GM12878 (cell line): ENCODE results near the gene TLX2. TPM values are rescaled to one million over a fixed set of nuclear protein-coding genes. Genes with fewer than 3 reads are reported as not detected.

Experiments used
- ATAC-seq: fragments of 200-7000 bp; cut with Tn5 transposase; 3 replicates; pipeline ENCODE4 v1.9.1; 2020; ENCODE audit warnings: mild to moderate bottlenecking, moderate library complexity
- BruUV-seq: library from RNA; stranded (reverse); fragments of 400-500 nt; replicated peaks from 2 replicates; lab custom pipeline; 2021; lab: Mats Ljungman, UMichigan
- CTCF ChIA-PET: fragments of 300-600 bp; sonication (Branson Sonifier 250); formaldehyde crosslinking; extraction: SDS; loops from one replicate; lab custom pipeline; 2021; ENCODE audit warnings: inconsistent platforms; lab: Yijun Ruan, JAX
- POLR2A ChIA-PET: fragments of 350-600 bp; formaldehyde crosslinking; extraction: SDS; loops from one replicate; lab custom pipeline; 2021; ENCODE audit warnings: inconsistent platforms; lab: Charles Lee
- RAD21 ChIA-PET: fragments of 300-600 bp; sonication (Branson Sonifier 250); formaldehyde crosslinking; loops from one replicate; lab custom pipeline; 2023; ENCODE audit warnings: antibody characterized with exemption; ENCODE audit not compliant: unreplicated experiment; lab: Charles Lee
- SMC1A ChIA-PET: fragments of 300-600 bp; sonication (Branson Sonifier 250); formaldehyde crosslinking; loops from one replicate; lab custom pipeline; 2023; ENCODE audit not compliant: unreplicated experiment, uncharacterized antibody; lab: Charles Lee
- DNase-seq: peaks from one replicate; pipeline ENCODE4 v3.0.0-alpha.2; 2011; ENCODE audit warnings: low read depth, low spot score
- FAIRE-seq: peaks from 3 replicates; lab custom pipeline; 2011; peaks lifted over from hg19 to GRCh38; lab: Jason Lieb, UNC
- H2AFZ ChIP-seq: 2 replicates; pipeline ENCODE4 v1.6.0; 2011; ENCODE audit warnings: low read depth, low read length, control low read depth; ENCODE audit not compliant: control insufficient read depth
- H3K27ac ChIP-seq: 2 replicates; pipeline ENCODE4 v1.5.1; 2011; ENCODE audit warnings: control low read depth; ENCODE audit not compliant: control insufficient read depth, insufficient read depth
- H3K27me3 ChIP-seq, 2 experiments: replicated peaks in 1 of 2; 2 replicates each; pipeline versions ENCODE4 v1.6.0 to v1.6.1; 2011; ENCODE audit warnings: low read length in 1 of 2; ENCODE audit not compliant: control insufficient read depth in 2 of 2, insufficient read depth in 2 of 2
- H3K36me3 ChIP-seq, 2 experiments: 2 replicates each; pipeline ENCODE4 v1.5.1; 2011; ENCODE audit warnings: low read length in 1 of 2; ENCODE audit not compliant: control insufficient read depth in 2 of 2, insufficient read depth in 2 of 2
- H3K4me1 ChIP-seq: 2 replicates; pipeline ENCODE4 v1.6.1; 2011; ENCODE audit warnings: mild to moderate bottlenecking, low read length, moderate library complexity, mixed read lengths; ENCODE audit not compliant: control insufficient read depth, insufficient read depth
- H3K4me2 ChIP-seq: 2 replicates; pipeline ENCODE4 v1.6.0; 2011; ENCODE audit warnings: control low read depth; ENCODE audit not compliant: control insufficient read depth, insufficient read depth
- H3K4me3 ChIP-seq: fragments of 200-600 bp; sonication (generic); 2 replicates; pipeline ENCODE4 v1.5.1; 2016
- H3K79me2 ChIP-seq: 2 replicates; pipeline ENCODE4 v1.6.0; 2011; ENCODE audit warnings: low read length; ENCODE audit not compliant: control insufficient read depth, insufficient read depth
- H3K9ac ChIP-seq: 2 replicates; pipeline ENCODE4 v1.8.0; 2011; ENCODE audit warnings: low read length, control low read depth, mixed read lengths; ENCODE audit not compliant: control insufficient read depth, insufficient read depth
- H3K9me3 ChIP-seq: replicated peaks from 3 replicates; pipeline ENCODE4 v1.5.1; 2011; ENCODE audit warnings: mild to moderate bottlenecking, low read length; ENCODE audit not compliant: control insufficient read depth, insufficient read depth
- H4K20me1 ChIP-seq: 2 replicates; pipeline ENCODE4 v1.6.0; 2011; ENCODE audit not compliant: control insufficient read depth, insufficient read depth
- ATF3 ChIP-seq: IDR thresholded peaks from 2 replicates; pipeline ENCODE4 v1.6.1; 2011; ENCODE audit warnings: low read depth, mild to moderate bottlenecking, low read length, moderate library complexity, borderline replicate concordance; ENCODE audit errors: extremely low read depth
- BHLHE40 ChIP-seq, 2 experiments: fragments of 450-650 bp in 1 of 2; IDR thresholded peaks; 2 replicates each; pipeline ENCODE4 v1.6.1; 2011 to 2017; ENCODE audit warnings: low read depth in 2 of 2, borderline replicate concordance in 1 of 2, improper control_type of control experiment in 1 of 2, low read length in 1 of 2, mild to moderate bottlenecking in 1 of 2
- DPF2 ChIP-seq: fragments of 450-650 bp; IDR thresholded peaks from 2 replicates; pipeline ENCODE4 v1.6.1; 2017; ENCODE audit warnings: mild to moderate bottlenecking
- E4F1 ChIP-seq: fragments of 450-650 bp; IDR thresholded peaks from 2 replicates; pipeline ENCODE4 v1.6.1; 2018; ENCODE audit warnings: borderline replicate concordance, mild to moderate bottlenecking; ENCODE audit not compliant: partially characterized antibody
- JUND ChIP-seq: IDR thresholded peaks from 2 replicates; pipeline ENCODE4 v1.6.1; 2012; ENCODE audit warnings: low read depth, mild to moderate bottlenecking, low read length, improper control_type of control experiment, moderate library complexity
- NR2C1 ChIP-seq: fragments of 450-650 bp; IDR thresholded peaks from 2 replicates; pipeline ENCODE4 v1.6.1; 2017; ENCODE audit warnings: antibody characterized with exemption, mild to moderate bottlenecking, moderate library complexity
- RELA ChIP-seq: fragments of 450-650 bp; IDR thresholded peaks from 2 replicates; pipeline ENCODE4 v1.8.0; 2014; ENCODE audit warnings: borderline replicate concordance; ENCODE audit not compliant: partially characterized antibody
- SMARCA5 ChIP-seq: fragments of 450-650 bp; IDR thresholded peaks from 2 replicates; pipeline ENCODE4 v1.6.1; 2017; ENCODE audit warnings: mild to moderate bottlenecking
- TAF1 ChIP-seq: IDR thresholded peaks from 2 replicates; pipeline ENCODE4 v1.6.1; 2011; ENCODE audit warnings: mild to moderate bottlenecking, low read depth, low read length, borderline replicate concordance
- TCF12 ChIP-seq: IDR thresholded peaks from 2 replicates; pipeline ENCODE4 v1.6.1; 2011; ENCODE audit warnings: low read depth, mild to moderate bottlenecking, low read length
- WGBS: methylation state at CpG from one replicate; pipeline ENCODE4 v1.1.6; 2016; ENCODE audit warnings: low lambda C conversion rate; ENCODE audit not compliant: insufficient replicate concordance, insufficient coverage; ENCODE audit errors: missing lambda C conversion rate; 5-methylcytosine and 5-hydroxymethylcytosine counted together
- in situ Hi-C: fragments of 300-500 bp; cut with MboI; formaldehyde crosslinking; loops from 9 replicates; pipeline ENCODE4 v1.14.3; 2018; ENCODE audit warnings: mixed read lengths
- intact Hi-C: fragments of 100-400 bp; cut with micrococcal nuclease; formaldehyde crosslinking; loops from one replicate; pipeline ENCODE4 v1.14.2; 2022; ENCODE audit not compliant: unreplicated experiment
- polyA plus RNA-seq, 11 experiments: library from polyadenylated mRNA; depleted of rRNA in 4 of 11; unstranded in 6 of 11; stranded (reverse) in 5 of 11; fragments of >200 nt; fragmentation: Nextera tagmentation in 4 of 11; fragmentation: Illumina TruSeq in 1 of 11; extraction: Ambion mirVana in 4 of 11; extraction: Trizol in 1 of 11; gene quantifications; 1 replicate in 1 of 11; 2 replicates in 10 of 11; pipeline versions ENCODE4 v1.2.1 to v1.2.3, GENCODE V29; 2011 to 2016; ENCODE audit warnings: inconsistent platforms in 2 of 11, missing spikeins in 2 of 11, low read depth in 1 of 11
- total RNA-seq, 4 experiments: library from RNA; depleted of rRNA in 3 of 4; stranded (reverse); fragments of >200 nt in 3 of 4; fragmentation: Illumina TruSeq in 1 of 4; extraction: Trizol in 1 of 4; gene quantifications; 2 replicates each; pipeline versions ENCODE4 v1.2.1 to v1.2.3, GENCODE V29; 2013 to 2021
- TF ChIP-seq, protein P1 (sequence below): fragments of 450-650 bp; IDR thresholded peaks from 2 replicates; pipeline ENCODE4 v1.6.1; 2017; ENCODE audit warnings: mild to moderate bottlenecking, moderate library complexity

The TLX2 gene
- total and polyA plus RNA-seq, 10 of the 15 experiments (the other 5 are each of a cell fraction or from before 2014, with no cell fraction given) = 0.06 to 5.5 (median 3.6) TPM; not detected in 1

DNA sequence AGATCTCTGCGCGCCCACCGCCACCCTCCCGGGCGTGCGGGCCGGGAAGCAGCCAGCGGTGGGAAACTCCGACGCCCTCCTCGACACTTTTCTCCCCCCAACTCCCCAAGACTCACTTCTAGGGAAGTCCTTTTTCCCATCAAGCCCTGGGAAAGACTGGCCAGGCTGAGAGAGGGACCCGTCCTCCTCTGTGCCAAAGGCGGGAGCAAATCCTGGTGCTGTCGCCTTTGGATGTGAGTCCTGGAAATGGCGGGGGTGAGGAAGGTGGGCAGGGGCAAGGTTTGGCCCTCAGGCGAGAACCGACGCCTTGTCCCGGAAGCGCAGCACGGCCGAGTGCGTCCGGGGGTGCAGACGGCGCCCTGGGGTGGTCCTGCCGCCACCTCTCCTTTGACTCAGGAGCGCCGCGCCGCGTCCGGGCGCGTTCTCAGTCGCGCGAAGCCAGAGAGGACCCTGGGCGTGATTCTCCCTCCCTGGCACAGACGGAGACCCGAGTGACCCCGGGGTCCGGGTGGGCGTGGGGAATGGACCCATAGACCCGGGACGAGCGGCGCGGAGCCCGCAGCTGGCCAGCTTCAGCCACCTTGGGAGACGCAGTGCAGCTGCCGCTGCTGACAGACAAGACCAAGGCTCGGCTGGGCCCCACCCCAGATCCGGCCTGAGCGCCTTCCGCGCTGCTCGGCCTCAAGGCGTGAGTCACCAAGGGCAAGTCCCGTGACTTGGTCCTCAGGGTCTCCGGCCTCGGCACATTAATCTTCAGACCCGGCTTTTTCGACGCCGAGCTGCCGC, 11.3 kb upstream of the TLX2 start:
- Histone ChIP-seq H2AFZ (peak overlapping the region; percentile 85), H3K27me3 (peaks cover 14 to 24% of the 10 kb centered on the region in 2 experiments; a peak in 3 of 4 replicates), H3K9ac (peak overlapping the region; percentile 55), H4K20me1 (no peaks in the 10 kb centered on the region), H3K36me3 (peaks cover 0 to 7% of the 10 kb centered on the region in 2 experiments; a peak in 1 of 4 replicates), H3K4me3 (peak overlapping the region; percentile 73), H3K27ac (no peak overlapping the region), H3K9me3 (no peaks in the 10 kb centered on the region), H3K79me2 (peaks cover 12% of the 10 kb centered on the region), H3K4me1 (peaks cover 29% of the 10 kb centered on the region), H3K4me2 (peak overlapping the region; percentile 93)
- intact Hi-C loops = loop anchor here (2.0 kb wide), 1 partner anchor 20 kb away; the partner anchor contains the start of genes CCDC142 and TTC31
- RAD21 ChIA-PET = interaction anchor here (0.7 to 3.3 kb wide), 5 partner anchors 27 to 88 kb away, joined by 3 to 21 read pairs (median 3); partner anchors contain the start of genes AUP1 and HTRA2
- FAIRE-seq (peak; percentile 7), DNase-seq (no peak), ATAC-seq (peak; percentile 73)
- POLR2A ChIA-PET = interaction anchor here (0.6 to 2.2 kb wide), 11 partner anchors 20 to 112 kb away, joined by 3 to 10 read pairs (median 5); partner anchors contain the start of genes AUP1, CCDC142, DQX1 and INO80B
- BruUV-seq = no TSS peak
- CTCF ChIA-PET = interaction anchor here (0.8 to 13.9 kb wide), 13 partner anchors 10 to 333 kb away, joined by 3 to 231 read pairs (median 5); partner anchors contain the start of genes AUP1, CCDC142, DQX1 and HTRA2
- 4% methylated on average over 67 of the region's 67 CpGs for WGBS
- SMC1A ChIA-PET = interaction anchor here (1.2 to 7.0 kb wide), 10 partner anchors 14 to 90 kb away, joined by 3 to 71 read pairs (median 6); partner anchors contain the start of genes CCDC142 and TTC31
- in situ Hi-C loops = no loop called here
- TF ChIP-seq ATF3 = no peak
- TF ChIP-seq TAF1 = peak; percentile 11; the same call in 1 of the 2 replicates
- TF ChIP-seq DPF2 = peak; percentile 58; the same call in 1 of the 2 replicates
- peak; percentile 42; the same call in 1 of the 2 replicates for TF ChIP-seq NR2C1
- TF ChIP-seq E4F1 = no peak
- TF ChIP-seq, protein P1, sequence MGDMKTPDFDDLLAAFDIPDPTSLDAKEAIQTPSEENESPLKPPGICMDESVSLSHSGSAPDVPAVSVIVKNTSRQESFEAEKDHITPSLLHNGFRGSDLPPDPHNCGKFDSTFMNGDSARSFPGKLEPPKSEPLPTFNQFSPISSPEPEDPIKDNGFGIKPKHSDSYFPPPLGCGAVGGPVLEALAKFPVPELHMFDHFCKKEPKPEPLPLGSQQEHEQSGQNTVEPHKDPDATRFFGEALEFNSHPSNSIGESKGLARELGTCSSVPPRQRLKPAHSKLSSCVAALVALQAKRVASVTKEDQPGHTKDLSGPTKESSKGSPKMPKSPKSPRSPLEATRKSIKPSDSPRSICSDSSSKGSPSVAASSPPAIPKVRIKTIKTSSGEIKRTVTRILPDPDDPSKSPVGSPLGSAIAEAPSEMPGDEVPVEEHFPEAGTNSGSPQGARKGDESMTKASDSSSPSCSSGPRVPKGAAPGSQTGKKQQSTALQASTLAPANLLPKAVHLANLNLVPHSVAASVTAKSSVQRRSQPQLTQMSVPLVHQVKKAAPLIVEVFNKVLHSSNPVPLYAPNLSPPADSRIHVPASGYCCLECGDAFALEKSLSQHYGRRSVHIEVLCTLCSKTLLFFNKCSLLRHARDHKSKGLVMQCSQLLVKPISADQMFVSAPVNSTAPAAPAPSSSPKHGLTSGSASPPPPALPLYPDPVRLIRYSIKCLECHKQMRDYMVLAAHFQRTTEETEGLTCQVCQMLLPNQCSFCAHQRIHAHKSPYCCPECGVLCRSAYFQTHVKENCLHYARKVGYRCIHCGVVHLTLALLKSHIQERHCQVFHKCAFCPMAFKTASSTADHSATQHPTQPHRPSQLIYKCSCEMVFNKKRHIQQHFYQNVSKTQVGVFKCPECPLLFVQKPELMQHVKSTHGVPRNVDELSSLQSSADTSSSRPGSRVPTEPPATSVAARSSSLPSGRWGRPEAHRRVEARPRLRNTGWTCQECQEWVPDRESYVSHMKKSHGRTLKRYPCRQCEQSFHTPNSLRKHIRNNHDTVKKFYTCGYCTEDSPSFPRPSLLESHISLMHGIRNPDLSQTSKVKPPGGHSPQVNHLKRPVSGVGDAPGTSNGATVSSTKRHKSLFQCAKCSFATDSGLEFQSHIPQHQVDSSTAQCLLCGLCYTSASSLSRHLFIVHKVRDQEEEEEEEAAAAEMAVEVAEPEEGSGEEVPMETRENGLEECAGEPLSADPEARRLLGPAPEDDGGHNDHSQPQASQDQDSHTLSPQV = no peak
- peak; percentile 73 for TF ChIP-seq TCF12
- peak; percentile 86 to 94 for TF ChIP-seq BHLHE40 (IDR thresholded peaks at IDR 0.05; ENCODE audit: borderline replicate concordance in 1 of 2, low read depth in 2 of 2, low read length in 1 of 2)
- TF ChIP-seq SMARCA5 = peak; percentile 78
- TF ChIP-seq JUND = peak; percentile 16; the same call in 1 of the 2 replicates
- TF ChIP-seq RELA = peak; percentile 6
